Measurements from ENCODE around the gene ADAMTS17.

Gene ADAMTS17

GRCh38 chr15:100112636-100113305 is 229.0 kb downstream of the ADAMTS17 start:
- no peak for TF ChIP-seq TAF1 (IDR thresholded peaks at IDR 0.05; ENCODE audit: borderline replicate concordance, low read depth, low read length)
- no peak for TF ChIP-seq POLR2A (IDR thresholded peaks at IDR 0.05; ENCODE audit: low read depth, low read length)
- no peak for TF ChIP-seq POLR2AphosphoS5 (IDR thresholded peaks at IDR 0.05; ENCODE audit: low read depth, low read length)
- DNase-seq (ENCODE audit: insufficient read length) (no peak), FAIRE-seq (no peak)

- no peak for FAIRE-seq
Measured at GRCh38 chr15:100112061-100112420, 229.7 kb downstream of the ADAMTS17 start.

GRCh38 chr15:100111125-100112060 is 230.4 kb downstream of the ADAMTS17 start:
- FAIRE-seq, result no peak
- DNase-seq (ENCODE audit: insufficient read length), result no peak
- TF ChIP-seq POLR2AphosphoS5 (IDR thresholded peaks at IDR 0.05; ENCODE audit: low read depth, low read length) (no peak), TAF1 (IDR thresholded peaks at IDR 0.05; ENCODE audit: borderline replicate concordance, low read depth, low read length) (no peak), POLR2A (IDR thresholded peaks at IDR 0.05; ENCODE audit: low read depth, low read length) (no peak)

More at GRCh38 chr15:100112061-100112420, 229.7 kb downstream of the ADAMTS17 start:
- no peak for DNase-seq (ENCODE audit: insufficient read length)
- TF ChIP-seq POLR2A (IDR thresholded peaks at IDR 0.05; ENCODE audit: low read depth, low read length) (no peak), TAF1 (IDR thresholded peaks at IDR 0.05; ENCODE audit: borderline replicate concordance, low read depth, low read length) (no peak), POLR2AphosphoS5 (IDR thresholded peaks at IDR 0.05; ENCODE audit: low read depth, low read length) (no peak)

- DNase-seq (ENCODE audit: insufficient read length), result no peak
- no peak for FAIRE-seq
- TF ChIP-seq POLR2AphosphoS5 (IDR thresholded peaks at IDR 0.05; ENCODE audit: low read depth, low read length), result no peak
Measured at GRCh38 chr15:100109486-100110035, 232.2 kb downstream of the ADAMTS17 start.

GRCh38 chr15:100108846-100109245 is 232.9 kb downstream of the ADAMTS17 start:
- DNase-seq (ENCODE audit: insufficient read length), result no peak
- TF ChIP-seq TAF1 (IDR thresholded peaks at IDR 0.05; ENCODE audit: borderline replicate concordance, low read depth, low read length) (no peak), POLR2A (IDR thresholded peaks at IDR 0.05; ENCODE audit: low read depth, low read length) (no peak), POLR2AphosphoS5 (IDR thresholded peaks at IDR 0.05; ENCODE audit: low read depth, low read length) (no peak)
- no peak for FAIRE-seq

GRCh38 chr15:100108346-100108745 is 233.4 kb downstream of the ADAMTS17 start:
- TF ChIP-seq POLR2A (IDR thresholded peaks at IDR 0.05; ENCODE audit: low read depth, low read length) (no peak), TAF1 (IDR thresholded peaks at IDR 0.05; ENCODE audit: borderline replicate concordance, low read depth, low read length) (no peak), POLR2AphosphoS5 (IDR thresholded peaks at IDR 0.05; ENCODE audit: low read depth, low read length) (no peak)
- no peak for DNase-seq (ENCODE audit: insufficient read length)
- no peak for FAIRE-seq

- no peak for FAIRE-seq
- TF ChIP-seq POLR2AphosphoS5 (IDR thresholded peaks at IDR 0.05; ENCODE audit: low read depth, low read length) (no peak), TAF1 (IDR thresholded peaks at IDR 0.05; ENCODE audit: borderline replicate concordance, low read depth, low read length) (no peak), POLR2A (IDR thresholded peaks at IDR 0.05; ENCODE audit: low read depth, low read length) (no peak)
- no peak for DNase-seq (ENCODE audit: insufficient read length)
Measured at GRCh38 chr15:100107606-100108225, 234.1 kb downstream of the ADAMTS17 start.

GRCh38 chr15:100107151-100107550 is 234.6 kb downstream of the ADAMTS17 start:
- TF ChIP-seq POLR2AphosphoS5 (IDR thresholded peaks at IDR 0.05; ENCODE audit: low read depth, low read length) (no peak), TAF1 (IDR thresholded peaks at IDR 0.05; ENCODE audit: borderline replicate concordance, low read depth, low read length) (no peak), POLR2A (IDR thresholded peaks at IDR 0.05; ENCODE audit: low read depth, low read length) (no peak)
- FAIRE-seq, result no peak

GRCh38 chr15:100106732-100107131 is 235.0 kb downstream of the ADAMTS17 start:
- TF ChIP-seq POLR2AphosphoS5 (IDR thresholded peaks at IDR 0.05; ENCODE audit: low read depth, low read length), result no peak
- no peak for TF ChIP-seq POLR2A (IDR thresholded peaks at IDR 0.05; ENCODE audit: low read depth, low read length)
- no peak for TF ChIP-seq TAF1 (IDR thresholded peaks at IDR 0.05; ENCODE audit: borderline replicate concordance, low read depth, low read length)
- FAIRE-seq (no peak), DNase-seq (ENCODE audit: insufficient read length) (no peak)

More at GRCh38 chr15:100107151-100107550, 234.6 kb downstream of the ADAMTS17 start:
- DNase-seq (ENCODE audit: insufficient read length), result no peak

- FAIRE-seq, result no peak
- TF ChIP-seq POLR2A (IDR thresholded peaks at IDR 0.05; ENCODE audit: low read depth, low read length) (no peak), POLR2AphosphoS5 (IDR thresholded peaks at IDR 0.05; ENCODE audit: low read depth, low read length) (no peak)
- DNase-seq (ENCODE audit: insufficient read length), result no peak
Measured at GRCh38 chr15:100105101-100105500, 236.7 kb downstream of the ADAMTS17 start.

GRCh38 chr15:100104245-100104644 is 237.5 kb downstream of the ADAMTS17 start:
- TF ChIP-seq POLR2AphosphoS5 (IDR thresholded peaks at IDR 0.05; ENCODE audit: low read depth, low read length) (no peak), TAF1 (IDR thresholded peaks at IDR 0.05; ENCODE audit: borderline replicate concordance, low read depth, low read length) (no peak), POLR2A (IDR thresholded peaks at IDR 0.05; ENCODE audit: low read depth, low read length) (no peak)
- DNase-seq (ENCODE audit: insufficient read length) (no peak), FAIRE-seq (no peak)
